ENCODE measurements around the gene FRMD8.

DNA sequence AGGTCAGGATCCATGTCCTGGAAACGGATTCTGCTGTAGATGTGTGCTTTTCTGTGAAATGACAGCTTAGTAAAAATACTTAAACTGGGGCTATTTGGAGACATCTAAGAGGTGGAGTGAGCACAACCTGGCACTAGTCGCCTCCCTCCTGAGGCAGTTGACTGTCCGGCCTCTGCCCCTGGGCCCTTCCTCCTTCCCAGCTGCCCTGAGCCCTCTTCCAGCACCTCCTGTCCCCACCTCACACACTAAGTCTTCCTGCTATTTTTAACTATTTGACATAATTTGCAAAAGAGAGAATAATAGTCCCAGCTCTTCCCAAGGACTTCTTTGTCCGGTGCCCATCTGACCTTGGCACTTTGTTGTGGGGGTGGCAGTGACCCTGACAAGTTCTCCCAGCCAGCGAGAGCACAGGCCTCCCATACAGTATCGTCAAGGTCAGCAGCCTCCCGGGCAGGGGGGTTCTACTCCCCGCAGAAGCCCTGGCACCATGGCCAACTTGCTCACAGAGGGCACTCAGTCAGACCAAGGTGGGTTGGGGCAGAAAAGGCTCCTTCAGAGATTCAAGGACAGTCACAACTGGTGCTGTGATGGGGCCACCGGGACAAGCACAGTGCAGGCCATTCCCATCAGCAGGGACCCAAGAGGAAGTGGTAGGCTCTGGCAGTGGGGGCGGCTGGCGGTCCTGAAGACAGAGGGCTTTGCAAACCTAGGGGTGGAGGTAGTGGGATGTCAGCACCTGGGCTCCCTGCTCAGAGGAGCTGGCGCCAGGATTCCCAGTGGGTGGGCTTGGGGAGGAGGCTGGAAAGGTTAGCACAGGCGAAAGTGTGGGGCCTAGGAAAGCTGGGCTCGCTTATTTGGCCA, 30.6 kb downstream of the FRMD8 start:
- no peak for TF ChIP-seq POLR2A (IDR thresholded peaks at IDR 0.05)
- no peak for TF ChIP-seq CTCF (IDR thresholded peaks at IDR 0.05 in 4 of 5, conservative IDR thresholded peaks at IDR 0.05 in 1 of 5)

Measured in gastrocnemius medialis (tissue), 4 donors.